HepG2 (cell line): ENCODE measurements around the gene HSD3B1. TPM values are rescaled to one million over a fixed set of nuclear protein-coding genes. Genes with fewer than 3 reads are reported as not detected.

Source experiments
- ARNT ChIP-seq: fragments of 450-650 bp; IDR thresholded peaks from 2 replicates; pipeline ENCODE4 v1.6.1; 2017
- CC2D1A ChIP-seq: sonication (generic); formaldehyde crosslinking; IDR thresholded peaks from 2 replicates; pipeline ENCODE4 v1.8.1; 2023; ENCODE audit warnings: mild to moderate bottlenecking, missing genetic modification reagents
- DMAP1 ChIP-seq: IDR thresholded peaks from 2 replicates; pipeline ENCODE4 v1.6.1; 2016
- HMGA1 ChIP-seq: sonication (generic); formaldehyde crosslinking; conservative IDR thresholded peaks from 2 replicates; pipeline ENCODE4 v1.4.0; 2020; ENCODE audit warnings: missing genetic modification reagents
- MEF2D ChIP-seq: sonication (generic); formaldehyde crosslinking; IDR thresholded peaks from 2 replicates; pipeline ENCODE4 v1.5.1; 2020; ENCODE audit warnings: mild to moderate bottlenecking, missing genetic modification reagents
- PHF20 ChIP-seq: sonication (generic); formaldehyde crosslinking; IDR thresholded peaks from 2 replicates; pipeline ENCODE4 v1.5.0; 2020; ENCODE audit warnings: mild to moderate bottlenecking, missing genetic modification reagents
- RCOR2 ChIP-seq: IDR thresholded peaks from 2 replicates; pipeline ENCODE4 v1.6.1; 2016; ENCODE audit warnings: missing biosample characterization, missing genetic modification reagents
- SNRNP70 ChIP-seq: fragments of 200-400 bp; formaldehyde crosslinking; IDR thresholded peaks from 2 replicates; pipeline ENCODE4 v1.6.1; 2017; ENCODE audit warnings: mild to moderate bottlenecking, low read depth, low read length, moderate library complexity
- YEATS2 ChIP-seq: sonication (generic); formaldehyde crosslinking; IDR thresholded peaks from 2 replicates; pipeline ENCODE4 v1.4.0; 2020; ENCODE audit warnings: missing genetic modification reagents, borderline replicate concordance
- ZBTB7A ChIP-seq: sonication (generic); formaldehyde crosslinking; IDR thresholded peaks from 2 replicates; pipeline ENCODE4 v1.8.0; 2022; ENCODE audit warnings: mild to moderate bottlenecking, missing genetic modification reagents
- ZNF263 ChIP-seq: sonication (generic); formaldehyde crosslinking; IDR thresholded peaks from 2 replicates; pipeline ENCODE4 v1.4.0; 2020; ENCODE audit warnings: missing genetic modification reagents
- ZNF792 ChIP-seq: IDR thresholded peaks from 2 replicates; pipeline ENCODE4 v1.6.1; 2016
- ZNF891 ChIP-seq: sonication (generic); formaldehyde crosslinking; IDR thresholded peaks from 2 replicates; pipeline ENCODE4 v1.5.0; 2020; ENCODE audit warnings: mild to moderate bottlenecking, missing genetic modification reagents
- polyA plus RNA-seq, 8 experiments: library from polyadenylated mRNA; depleted of rRNA in 3 of 8; stranded (reverse) in 7 of 8; unstranded in 1 of 8; fragments of >200 nt; fragmentation: Illumina TruSeq in 4 of 8; extraction: Trizol in 4 of 8; gene quantifications; 2 replicates each; pipeline versions ENCODE4 v1.2.1 to v1.2.3, GENCODE V29; 2011 to 2016; ENCODE audit warnings: low read depth in 4 of 8, missing spikeins in 1 of 8, mixed read lengths in 1 of 8; ENCODE audit not compliant: insufficient read depth in 1 of 8
- total RNA-seq, 5 experiments: library from RNA; depleted of rRNA; stranded (reverse); fragments of >200 nt; fragmentation: Illumina TruSeq; extraction: Trizol; gene quantifications; 2 replicates each; pipeline ENCODE4 v1.2.3, GENCODE V29; 2016; ENCODE audit warnings: low read depth in 1 of 5
- TF ChIP-seq, protein P1 (sequence below): sonication (generic); formaldehyde crosslinking; IDR thresholded peaks from 2 replicates; pipeline ENCODE4 v1.5.0; 2020; ENCODE audit warnings: mild to moderate bottlenecking, missing genetic modification reagents
- TF ChIP-seq, protein P2 (sequence below): sonication (generic); IDR thresholded peaks from 2 replicates; pipeline ENCODE4 v1.6.1; 2016; ENCODE audit warnings: low read depth, borderline replicate concordance
- TF ChIP-seq, protein P3 (sequence below): IDR thresholded peaks from 2 replicates; pipeline ENCODE4 v1.6.1; 2012; ENCODE audit warnings: low read depth, low read length, improper control_type of control experiment
- TF ChIP-seq, protein P4 (sequence below): sonication (generic); formaldehyde crosslinking; IDR thresholded peaks from 2 replicates; pipeline ENCODE4 v1.5.0; 2020; ENCODE audit warnings: mild to moderate bottlenecking, missing genetic modification reagents, borderline replicate concordance
- TF ChIP-seq, protein P5 (sequence below): sonication (generic); formaldehyde crosslinking; IDR thresholded peaks from 2 replicates; pipeline ENCODE4 v1.8.0; 2022; ENCODE audit warnings: missing genetic modification reagents, mild to moderate bottlenecking, inconsistent platforms, borderline replicate concordance

The HSD3B1 gene
- total and polyA plus RNA-seq, 2 of the 13 experiments (the other 11 are each of a cell fraction or from before 2014, with no cell fraction given): not detected

- TF ChIP-seq, protein P1, sequence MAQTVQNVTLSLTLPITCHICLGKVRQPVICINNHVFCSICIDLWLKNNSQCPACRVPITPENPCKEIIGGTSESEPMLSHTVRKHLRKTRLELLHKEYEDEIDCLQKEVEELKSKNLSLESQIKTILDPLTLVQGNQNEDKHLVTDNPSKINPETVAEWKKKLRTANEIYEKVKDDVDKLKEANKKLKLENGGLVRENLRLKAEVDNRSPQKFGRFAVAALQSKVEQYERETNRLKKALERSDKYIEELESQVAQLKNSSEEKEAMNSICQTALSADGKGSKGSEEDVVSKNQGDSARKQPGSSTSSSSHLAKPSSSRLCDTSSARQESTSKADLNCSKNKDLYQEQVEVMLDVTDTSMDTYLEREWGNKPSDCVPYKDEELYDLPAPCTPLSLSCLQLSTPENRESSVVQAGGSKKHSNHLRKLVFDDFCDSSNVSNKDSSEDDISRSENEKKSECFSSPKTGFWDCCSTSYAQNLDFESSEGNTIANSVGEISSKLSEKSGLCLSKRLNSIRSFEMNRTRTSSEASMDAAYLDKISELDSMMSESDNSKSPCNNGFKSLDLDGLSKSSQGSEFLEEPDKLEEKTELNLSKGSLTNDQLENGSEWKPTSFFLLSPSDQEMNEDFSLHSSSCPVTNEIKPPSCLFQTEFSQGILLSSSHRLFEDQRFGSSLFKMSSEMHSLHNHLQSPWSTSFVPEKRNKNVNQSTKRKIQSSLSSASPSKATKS (CRISPR knock-in tag): no peak
- TF ChIP-seq, protein P2, sequence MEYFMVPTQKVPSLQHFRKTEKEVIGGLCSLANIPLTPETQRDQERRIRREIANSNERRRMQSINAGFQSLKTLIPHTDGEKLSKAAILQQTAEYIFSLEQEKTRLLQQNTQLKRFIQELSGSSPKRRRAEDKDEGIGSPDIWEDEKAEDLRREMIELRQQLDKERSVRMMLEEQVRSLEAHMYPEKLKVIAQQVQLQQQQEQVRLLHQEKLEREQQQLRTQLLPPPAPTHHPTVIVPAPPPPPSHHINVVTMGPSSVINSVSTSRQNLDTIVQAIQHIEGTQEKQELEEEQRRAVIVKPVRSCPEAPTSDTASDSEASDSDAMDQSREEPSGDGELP: no peak
- TF ChIP-seq PHF20 (CRISPR knock-in tag) (no peak), CC2D1A (CRISPR knock-in tag) (no peak), ZNF792 (CRISPR knock-in tag) (no peak), ZNF891 (CRISPR knock-in tag) (no peak), HMGA1 (CRISPR knock-in tag) (no peak), ZBTB7A (CRISPR knock-in tag) (no peak), RCOR2 (CRISPR knock-in tag) (no peak), ZNF263 (CRISPR knock-in tag) (peak; percentile 63; the same call in 1 of the 2 replicates), ARNT (no peak), SNRNP70 (no peak), YEATS2 (CRISPR knock-in tag) (no peak), DMAP1 (CRISPR knock-in tag) (no peak), MEF2D (CRISPR knock-in tag) (no peak)
- TF ChIP-seq, protein P3, sequence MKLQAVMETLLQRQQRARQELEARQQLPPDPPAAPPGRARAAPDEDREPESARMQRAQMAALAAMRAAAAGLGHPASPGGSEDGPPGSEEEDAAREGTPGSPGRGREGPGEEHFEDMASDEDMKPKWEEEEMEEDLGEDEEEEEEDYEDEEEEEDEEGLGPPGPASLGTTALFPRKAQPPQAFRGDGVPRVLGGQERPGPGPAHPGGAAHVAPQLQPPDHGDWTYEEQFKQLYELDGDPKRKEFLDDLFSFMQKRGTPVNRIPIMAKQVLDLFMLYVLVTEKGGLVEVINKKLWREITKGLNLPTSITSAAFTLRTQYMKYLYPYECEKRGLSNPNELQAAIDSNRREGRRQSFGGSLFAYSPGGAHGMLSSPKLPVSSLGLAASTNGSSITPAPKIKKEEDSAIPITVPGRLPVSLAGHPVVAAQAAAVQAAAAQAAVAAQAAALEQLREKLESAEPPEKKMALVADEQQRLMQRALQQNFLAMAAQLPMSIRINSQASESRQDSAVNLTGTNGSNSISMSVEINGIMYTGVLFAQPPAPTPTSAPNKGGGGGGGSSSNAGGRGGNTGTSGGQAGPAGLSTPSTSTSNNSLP: peak; percentile 68
- TF ChIP-seq, protein P4, sequence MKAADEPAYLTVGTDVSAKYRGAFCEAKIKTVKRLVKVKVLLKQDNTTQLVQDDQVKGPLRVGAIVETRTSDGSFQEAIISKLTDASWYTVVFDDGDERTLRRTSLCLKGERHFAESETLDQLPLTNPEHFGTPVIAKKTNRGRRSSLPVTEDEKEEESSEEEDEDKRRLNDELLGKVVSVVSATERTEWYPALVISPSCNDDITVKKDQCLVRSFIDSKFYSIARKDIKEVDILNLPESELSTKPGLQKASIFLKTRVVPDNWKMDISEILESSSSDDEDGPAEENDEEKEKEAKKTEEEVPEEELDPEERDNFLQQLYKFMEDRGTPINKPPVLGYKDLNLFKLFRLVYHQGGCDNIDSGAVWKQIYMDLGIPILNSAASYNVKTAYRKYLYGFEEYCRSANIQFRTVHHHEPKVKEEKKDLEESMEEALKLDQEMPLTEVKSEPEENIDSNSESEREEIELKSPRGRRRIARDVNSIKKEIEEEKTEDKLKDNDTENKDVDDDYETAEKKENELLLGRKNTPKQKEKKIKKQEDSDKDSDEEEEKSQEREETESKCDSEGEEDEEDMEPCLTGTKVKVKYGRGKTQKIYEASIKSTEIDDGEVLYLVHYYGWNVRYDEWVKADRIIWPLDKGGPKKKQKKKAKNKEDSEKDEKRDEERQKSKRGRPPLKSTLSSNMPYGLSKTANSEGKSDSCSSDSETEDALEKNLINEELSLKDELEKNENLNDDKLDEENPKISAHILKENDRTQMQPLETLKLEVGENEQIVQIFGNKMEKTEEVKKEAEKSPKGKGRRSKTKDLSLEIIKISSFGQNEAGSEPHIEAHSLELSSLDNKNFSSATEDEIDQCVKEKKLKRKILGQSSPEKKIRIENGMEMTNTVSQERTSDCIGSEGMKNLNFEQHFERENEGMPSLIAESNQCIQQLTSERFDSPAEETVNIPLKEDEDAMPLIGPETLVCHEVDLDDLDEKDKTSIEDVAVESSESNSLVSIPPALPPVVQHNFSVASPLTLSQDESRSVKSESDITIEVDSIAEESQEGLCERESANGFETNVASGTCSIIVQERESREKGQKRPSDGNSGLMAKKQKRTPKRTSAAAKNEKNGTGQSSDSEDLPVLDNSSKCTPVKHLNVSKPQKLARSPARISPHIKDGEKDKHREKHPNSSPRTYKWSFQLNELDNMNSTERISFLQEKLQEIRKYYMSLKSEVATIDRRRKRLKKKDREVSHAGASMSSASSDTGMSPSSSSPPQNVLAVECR (CRISPR knock-in tag): no peak
- TF ChIP-seq, protein P5, sequence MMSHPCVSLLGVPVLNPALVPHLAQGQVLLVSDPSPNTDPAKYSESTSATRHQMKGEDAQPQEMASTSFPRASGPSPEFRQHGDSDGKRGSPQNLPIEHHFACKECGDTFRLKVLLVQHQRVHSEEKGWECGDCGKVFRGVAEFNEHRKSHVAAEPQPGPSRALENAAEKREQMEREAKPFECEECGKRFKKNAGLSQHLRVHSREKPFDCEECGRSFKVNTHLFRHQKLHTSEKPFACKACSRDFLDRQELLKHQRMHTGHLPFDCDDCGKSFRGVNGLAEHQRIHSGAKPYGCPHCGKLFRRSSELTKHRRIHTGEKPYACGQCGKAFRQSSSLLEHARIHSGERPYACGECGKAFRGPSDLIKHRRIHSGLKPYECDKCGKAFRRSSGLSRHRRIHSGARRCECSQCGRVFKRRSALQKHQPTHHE: no peak
These were observed 38.9 kb upstream of the HSD3B1 start (continued) for GRCh38 chr1:119467857-119468668.
